GM23338 (cell line): ENCODE results near the gene GNB5. TPM values are rescaled to one million over a fixed set of nuclear protein-coding genes. Genes with fewer than 3 reads are reported as not detected.

ENCODE experiments used
- polyA plus RNA-seq: library from polyadenylated mRNA; unstranded; fragments of >200 nt; fragmentation: Nextera tagmentation; extraction: Ambion mirVana; gene quantifications from 2 replicates; pipeline ENCODE4 v1.2.1, GENCODE V29; 2016
- small RNA-seq: library from RNA; depleted of rRNA; stranded (forward); fragments of <200 nt; gene quantifications from one replicate; pipeline ENCODE3, GENCODE V24; 2014; ENCODE audit warnings: low replicate concordance
- total RNA-seq: library from RNA; depleted of rRNA; stranded (reverse); fragments of >200 nt; shearing (Covaris generic); gene quantifications from 2 replicates; pipeline ENCODE4 v1.2.3, GENCODE V29; 2014; rRNA removed

Gene GNB5
- total and polyA plus RNA-seq, 2 experiments from 2014 or later = 23.0 to 40.8 TPM

Small RNA genes within 50 kb of the gene (small RNA-seq; reads per million reads assigned to genes)
- gene RF00019 = not detected

Other genes starting within 250 kb of the GNB5 start
- gene LEO1, start 219.6 kb downstream of the GNB5 start, total RNA-seq = 34.7 and 41.4 TPM in 2 replicates
- gene LEO1, start 219.6 kb downstream of the GNB5 start, polyA plus RNA-seq = 44.1 and 55.6 TPM in 2 replicates
- 92.3 and 94.9 TPM in 2 replicates for gene MAPK6, start 172.2 kb downstream of the GNB5 start, total RNA-seq
- 40.9 and 43.5 TPM in 2 replicates for gene MAPK6, start 172.2 kb downstream of the GNB5 start, polyA plus RNA-seq
- 1.6 and 3.3 TPM in 2 replicates for gene BCL2L10, start 78.6 kb downstream of the GNB5 start, total RNA-seq
- 1.9 and 4.3 TPM in 2 replicates for gene BCL2L10, start 78.6 kb downstream of the GNB5 start, polyA plus RNA-seq
- 20.8 and 28.8 TPM in 2 replicates for gene MYO5C, start 104.4 kb upstream of the GNB5 start, total RNA-seq
- 6.4 and 7.9 TPM in 2 replicates for gene MYO5C, start 104.4 kb upstream of the GNB5 start, polyA plus RNA-seq